Skin epidermis (tissue), 12 donors: ENCODE measurements around the gene UBL5.
A peak's percentile ranks its signal among the peaks of the same experiment; 100 is the strongest.
"Not testable (repeated sequence)": the region's sequence is repeated elsewhere in the genome, so short reads cannot be mapped to it uniquely, and the experiment has no call there.

Experiments
- H3K27ac ChIP-seq, 21 experiments: fragments of 200-600 bp; sonication (generic) in 11 of 21; one replicate each; pipeline ENCODE4 v1.5.0; 2020; ENCODE audit warnings: mild to moderate bottlenecking in 3 of 21, inconsistent platforms in 2 of 21, moderate library complexity in 2 of 21
- H3K4me3 ChIP-seq, 7 experiments: fragments of 200-600 bp; sonication (generic) in 2 of 7; one replicate each; pipeline ENCODE4 v1.5.0; 2020; ENCODE audit warnings: inconsistent platforms in 2 of 7, mild to moderate bottlenecking in 2 of 7, moderate library complexity in 1 of 7

UBL5 gene

DNA sequence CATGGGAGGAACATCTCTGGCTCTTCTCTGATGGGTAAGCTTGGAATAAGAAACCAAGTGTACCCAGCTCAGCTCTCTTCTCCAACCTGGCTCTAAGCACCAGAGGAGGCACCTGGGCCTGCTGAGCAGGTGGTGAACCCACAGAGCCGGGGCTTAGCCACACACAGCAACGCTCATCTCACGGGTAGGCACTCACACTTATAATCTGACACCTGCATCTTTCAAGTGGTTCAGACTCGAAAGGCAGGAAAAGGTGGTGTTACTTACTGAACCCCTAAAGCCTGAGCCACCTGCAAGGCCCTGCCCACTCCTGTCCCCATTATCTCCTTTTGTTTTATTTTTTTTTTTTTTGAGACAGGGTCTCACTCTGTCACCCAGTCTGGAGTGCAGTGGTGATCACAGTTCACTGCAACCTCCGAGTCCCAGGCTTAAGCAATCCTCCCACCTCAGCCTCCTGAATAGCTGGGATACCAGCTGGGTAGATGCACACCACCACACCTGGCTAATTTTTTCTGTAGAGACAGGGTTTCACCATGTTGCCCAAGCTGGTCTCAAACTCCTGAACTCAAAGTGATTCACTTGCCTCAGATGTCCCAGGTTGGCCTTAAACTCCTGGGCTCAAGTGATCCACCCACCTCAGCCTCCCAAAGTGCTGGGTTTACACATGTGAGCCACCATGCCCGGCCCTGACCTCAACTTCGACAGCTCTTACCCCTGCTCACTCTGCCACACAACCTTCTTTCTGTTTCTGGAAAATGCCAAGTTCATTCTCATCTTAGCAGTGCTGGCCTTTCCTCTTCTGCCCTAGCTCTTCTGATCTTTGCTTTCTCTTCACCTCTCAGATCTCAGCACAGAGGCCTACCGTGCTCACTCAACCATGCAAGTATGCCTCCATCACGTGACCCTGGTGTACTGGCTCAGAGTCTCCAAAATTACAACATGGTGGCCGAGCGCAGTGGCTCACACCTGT, 18.6 kb upstream of the UBL5 start:
- Histone ChIP-seq H3K4me3 (no peak overlapping the region), H3K27ac (peak overlapping the region in 2 of 21 experiments; percentile 3 to 63)

DNA sequence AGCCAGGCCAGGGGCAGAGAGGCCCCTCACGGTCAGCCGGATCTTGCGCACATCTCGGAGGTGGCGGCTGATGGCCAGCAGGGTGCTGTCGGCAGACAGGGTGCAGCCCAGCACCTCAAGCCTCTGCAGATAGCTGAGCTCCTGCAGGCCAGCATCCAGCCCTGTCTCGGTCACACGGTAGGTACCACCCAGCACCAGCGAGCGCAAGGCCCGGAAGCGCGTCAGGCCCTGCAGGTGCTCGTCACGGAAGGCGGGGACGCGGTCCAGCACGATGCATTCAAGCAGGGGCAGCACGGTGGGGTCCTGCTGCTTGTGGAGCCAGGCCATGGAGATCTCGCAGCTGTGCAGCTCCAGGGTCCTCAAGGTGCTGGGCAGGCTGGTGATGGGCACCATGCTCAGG, 16.6 kb upstream of the UBL5 start:
- Histone ChIP-seq H3K27ac (no peak overlapping the region), H3K4me3 (no peak overlapping the region)

- peak overlapping the region; percentile 60 to 97 (median 91) for H3K27ac ChIP-seq
- peak overlapping the region; percentile 73 to 99 (median 88) for H3K4me3 ChIP-seq
Measured at GRCh38 chr19:9818175-9818733, 9.5 kb upstream of the UBL5 start.

- Histone ChIP-seq H3K4me3 (peak within 1 kb of the TSS; percentile 73 to 99 (median 88)), H3K27ac (peak within 1 kb of the TSS; percentile 60 to 97 (median 91))
Measured at GRCh38 chr19:9818734-9819595, 8.8 kb upstream of the UBL5 start, which contains the start of gene FBXL12. FBXL12 (minus strand) TSS chr19:9819079; CDS start chr19:9818813, 266 bp downstream.

DNA sequence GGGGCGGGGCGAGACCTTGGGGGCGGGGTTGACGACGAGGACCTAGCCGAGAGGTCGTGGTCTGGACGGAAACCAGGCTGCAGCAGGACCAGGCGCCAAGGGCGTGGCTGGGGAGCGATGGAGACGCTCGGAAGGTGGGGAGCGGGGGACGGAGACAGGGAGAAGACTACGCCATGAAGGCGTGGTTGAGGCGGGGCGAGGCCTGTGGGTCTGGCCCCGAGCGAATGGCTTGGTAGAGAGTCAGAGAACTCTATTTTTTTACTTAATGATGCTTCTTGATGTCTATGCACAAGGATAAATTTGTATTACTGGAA, 8.2 kb upstream of the UBL5 start:
- Histone ChIP-seq H3K4me3 (peak overlapping the region; percentile 17 to 88 (median 28)), H3K27ac (peak overlapping the region in 17 of 21 experiments; percentile 38 to 96 (median 88))

DNA sequence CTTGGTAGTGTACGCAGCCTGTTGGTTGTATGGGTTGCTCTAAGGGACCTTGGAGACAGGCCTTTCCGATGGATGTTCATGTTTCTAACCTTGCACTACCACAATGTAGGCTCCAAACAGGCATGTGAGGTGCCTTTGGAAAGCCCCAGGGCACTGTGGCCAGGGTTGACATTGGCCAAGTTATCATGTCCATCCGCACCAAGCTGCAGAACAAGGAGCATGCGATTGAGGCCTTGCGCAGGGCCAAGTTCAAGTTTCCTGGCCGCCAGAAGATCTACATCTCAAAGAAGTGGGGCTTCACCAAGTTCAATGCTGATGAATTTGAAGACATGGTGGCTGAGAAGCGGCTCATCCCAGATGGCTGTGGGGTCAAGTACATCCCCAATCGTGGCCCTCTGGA, 7.7 kb upstream of the UBL5 start:
- peak overlapping the region in 16 of 21 experiments; percentile 38 to 96 (median 86) for H3K27ac ChIP-seq
- peak overlapping the region in 3 of 7 experiments; percentile 22 to 88 (median 28) for H3K4me3 ChIP-seq

DNA sequence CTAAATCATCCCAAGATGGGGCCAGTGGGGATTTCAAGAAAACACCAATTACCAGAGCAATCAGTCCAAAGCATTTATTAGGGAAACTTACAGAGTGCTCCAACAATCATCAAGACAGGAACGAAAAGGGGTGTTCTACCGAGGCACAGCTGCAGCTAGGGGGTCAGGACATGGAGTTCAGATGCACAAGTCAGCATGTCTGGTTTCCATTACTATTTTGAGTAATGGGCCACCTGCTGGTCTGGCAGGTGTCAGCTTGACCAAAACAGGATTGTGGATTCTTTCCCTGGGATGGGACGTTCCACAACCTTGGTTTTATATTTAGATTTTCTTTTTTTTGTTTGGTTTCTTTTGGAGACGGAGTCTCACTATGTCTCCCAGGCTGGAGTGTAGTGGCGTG, 3.9 kb upstream of the UBL5 start:
- H3K27ac ChIP-seq: no peak overlapping the region

DNA sequence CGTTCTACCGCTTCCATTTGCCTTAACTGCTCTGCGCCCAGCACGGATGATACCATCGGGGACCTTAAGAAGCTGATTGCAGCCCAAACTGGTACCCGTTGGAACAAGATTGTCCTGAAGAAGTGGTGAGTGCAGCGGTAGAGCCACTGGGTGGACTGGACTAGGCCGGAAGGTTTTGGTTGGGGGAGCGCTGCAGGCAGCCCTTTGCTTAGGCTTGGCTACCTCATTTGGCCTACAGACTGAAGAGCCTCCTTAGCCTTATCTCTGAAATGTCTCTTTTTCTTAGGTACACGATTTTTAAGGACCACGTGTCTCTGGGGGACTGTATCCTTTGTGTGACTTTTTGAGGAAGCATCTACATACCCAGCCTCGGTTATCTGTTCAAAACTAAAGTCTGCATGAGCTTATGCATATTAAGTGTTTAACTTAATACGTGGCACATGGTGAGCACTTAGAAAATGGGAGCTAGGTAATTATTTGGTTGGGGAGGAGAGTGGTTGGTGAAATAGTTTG, 889 bp downstream of the UBL5 start:
- H3K27ac ChIP-seq: peak overlapping the region in 16 of 21 experiments; percentile 53 to 92 (median 88)
- H3K4me3 ChIP-seq: peak overlapping the region; percentile 76 to 95 (median 81)

More for the DNA sequence above, 3.9 kb upstream of the UBL5 start:
- no peak overlapping the region for H3K4me3 ChIP-seq

GRCh38 chr19:9834307-9834725, 6.6 kb downstream of the UBL5 start:
- Histone ChIP-seq H3K4me3 (peak overlapping the region; percentile 69 to 99 (median 92)), H3K27ac (peak overlapping the region in 6 of 21 experiments; percentile 20 to 77 (median 58))

DNA sequence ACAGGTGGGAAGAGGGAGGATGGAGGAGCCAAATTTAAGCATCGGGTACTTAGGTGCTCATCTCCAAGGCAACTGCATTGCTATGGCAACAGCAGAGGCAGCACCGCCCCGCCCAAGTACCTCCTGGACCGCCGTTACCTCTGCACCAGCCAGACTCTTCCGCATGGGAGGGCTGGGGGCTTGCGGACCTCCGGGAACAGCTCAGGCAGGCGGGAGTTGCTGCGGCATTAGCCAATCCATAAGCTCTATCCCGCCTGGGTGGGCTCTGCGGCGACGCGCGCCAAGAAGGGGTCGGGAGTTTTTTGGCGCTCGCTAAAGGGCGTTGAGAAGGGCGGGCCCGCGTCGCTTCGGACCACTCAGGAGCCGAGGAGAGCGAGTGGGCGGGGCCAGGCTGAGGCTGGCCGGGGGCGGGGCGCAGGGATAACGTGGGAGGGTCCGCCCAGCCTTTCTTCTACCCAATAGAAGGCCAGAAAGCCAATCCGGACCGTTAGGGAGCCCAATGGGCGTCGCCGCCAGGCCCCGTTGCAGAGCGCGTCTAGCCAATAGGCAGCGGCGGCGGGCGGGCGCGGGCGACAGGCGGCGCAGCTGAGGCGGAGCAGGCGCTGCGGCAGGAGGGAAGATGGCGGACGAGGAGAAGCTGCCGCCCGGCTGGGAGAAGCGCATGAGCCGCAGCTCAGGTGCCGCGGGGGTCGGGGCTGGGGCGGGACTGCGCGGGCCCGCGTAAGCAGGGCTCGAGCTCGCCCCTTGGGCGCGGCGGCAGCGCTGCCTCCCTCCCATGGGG, 7.2 kb downstream of the UBL5 start, which contains the start of gene PIN1:
PIN1 (plus strand) TSS at position 593 of the 781 bp plus-strand sequence; CDS start at position 620, 27 bp downstream.
- Histone ChIP-seq H3K4me3 (peak within 1 kb of the TSS; percentile 69 to 99 (median 92)), H3K27ac (peak within 1 kb of the TSS; percentile 51 to 94 (median 83))

DNA sequence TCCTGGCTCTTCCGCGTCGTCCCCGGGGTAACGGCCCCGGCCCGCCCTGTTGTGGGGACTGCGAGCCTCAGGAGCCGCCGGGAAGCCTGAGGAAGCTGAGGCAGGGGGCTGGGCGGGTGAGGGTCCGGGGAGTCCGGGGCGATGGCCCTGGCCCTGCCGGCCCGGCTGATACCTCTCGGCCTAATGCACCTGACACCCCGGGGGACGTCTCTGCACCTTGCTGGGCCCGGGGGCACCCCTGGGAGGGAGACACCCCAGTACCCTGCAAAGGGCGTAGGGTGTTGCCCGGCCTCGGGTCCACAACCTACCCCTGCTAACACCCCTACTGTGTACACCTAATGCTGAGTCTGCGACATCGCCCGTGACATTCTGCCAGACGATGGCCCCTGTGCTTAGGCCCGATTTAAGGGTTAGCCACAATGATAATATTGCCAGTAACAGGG, 7.8 kb downstream of the UBL5 start:
- peak overlapping the region; percentile 51 to 94 (median 83) for H3K27ac ChIP-seq
- H3K4me3 ChIP-seq: peak overlapping the region; percentile 69 to 99 (median 92)

DNA sequence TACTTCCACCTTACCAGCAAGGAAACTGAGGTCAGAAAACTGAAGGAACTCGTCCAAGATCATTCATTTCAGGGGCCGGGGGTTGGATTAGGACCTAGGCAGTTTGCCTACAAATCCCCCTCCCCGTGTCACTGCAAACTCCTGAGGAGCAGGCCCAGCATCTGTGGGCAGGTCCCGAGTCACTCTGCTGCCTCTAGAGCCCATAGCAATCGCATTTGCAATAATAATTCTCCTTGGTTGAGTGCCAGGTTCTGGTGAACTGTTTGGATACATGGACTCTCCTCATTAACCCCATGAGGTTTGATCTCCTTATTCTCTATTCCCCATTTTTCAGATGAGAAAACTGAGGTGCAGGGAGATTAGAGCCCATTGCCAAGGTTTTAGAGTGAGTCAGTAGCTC, 8.3 kb downstream of the UBL5 start:
- Histone ChIP-seq H3K27ac (peak overlapping the region in 7 of 21 experiments; percentile 62 to 94 (median 85)), H3K4me3 (peak overlapping the region; percentile 69 to 99 (median 92))

GRCh38 chr19:9838324-9838723, 10.6 kb downstream of the UBL5 start:
- H3K27ac ChIP-seq: no peak overlapping the region
- H3K4me3 ChIP-seq: no peak overlapping the region

- H3K4me3 ChIP-seq: no peak overlapping the region
- H3K27ac ChIP-seq: no peak overlapping the region
Measured at GRCh38 chr19:9839415-9839814, 11.7 kb downstream of the UBL5 start.

- no peak overlapping the region for H3K4me3 ChIP-seq
- no peak overlapping the region for H3K27ac ChIP-seq
Measured at GRCh38 chr19:9842834-9843625, 15.3 kb downstream of the UBL5 start.

- H3K4me3 ChIP-seq, H3K27ac ChIP-seq: not testable (repeated sequence)
Measured at GRCh38 chr19:9843626-9844273, 16.0 kb downstream of the UBL5 start.

- H3K4me3 ChIP-seq: no peak overlapping the region
- peak overlapping the region in 12 of 21 experiments; percentile 12 to 61 (median 38) for H3K27ac ChIP-seq
Measured at GRCh38 chr19:9847087-9847671, 19.5 kb downstream of the UBL5 start.
